Retinal pigment epithelial cell (primary cell): ENCODE results near the gene EIF4A2.

Source experiments
- DNase-seq: peaks from one replicate; pipeline ENCODE4 v3.0.0-alpha.2; 2010; ENCODE audit warnings: low read depth
- H3K4me3 ChIP-seq: 2 replicates; pipeline ENCODE4 v1.5.1; 2011; ENCODE audit warnings: mild to moderate bottlenecking, low read length, control low read depth, moderate library complexity
- TF ChIP-seq, protein P1 (sequence below): conservative IDR thresholded peaks from 2 replicates; pipeline ENCODE4 v1.5.1; 2011; ENCODE audit warnings: low read depth, low read length, control low read depth, inconsistent platforms

EIF4A2 gene

DNA sequence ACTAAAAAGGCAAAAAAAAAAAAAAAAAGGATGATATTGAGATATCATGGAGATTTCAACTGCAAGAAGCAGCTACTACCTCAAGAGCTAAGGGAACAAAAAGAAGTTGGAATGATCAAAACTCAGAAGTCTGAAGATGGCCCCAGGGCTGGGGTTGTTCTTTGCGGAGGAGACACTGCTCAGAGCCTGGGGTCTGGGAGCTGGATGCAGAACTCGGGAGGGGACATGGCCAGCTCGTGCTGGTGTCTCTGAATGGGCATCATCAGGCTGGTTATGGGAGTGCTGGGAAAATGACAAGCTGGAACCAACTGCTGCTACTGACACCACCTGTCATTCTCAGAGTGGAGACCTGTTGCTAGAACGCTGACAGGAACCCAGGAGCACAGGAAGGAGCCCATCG, 45.0 kb downstream of the EIF4A2 start:
- TF ChIP-seq, protein P1, sequence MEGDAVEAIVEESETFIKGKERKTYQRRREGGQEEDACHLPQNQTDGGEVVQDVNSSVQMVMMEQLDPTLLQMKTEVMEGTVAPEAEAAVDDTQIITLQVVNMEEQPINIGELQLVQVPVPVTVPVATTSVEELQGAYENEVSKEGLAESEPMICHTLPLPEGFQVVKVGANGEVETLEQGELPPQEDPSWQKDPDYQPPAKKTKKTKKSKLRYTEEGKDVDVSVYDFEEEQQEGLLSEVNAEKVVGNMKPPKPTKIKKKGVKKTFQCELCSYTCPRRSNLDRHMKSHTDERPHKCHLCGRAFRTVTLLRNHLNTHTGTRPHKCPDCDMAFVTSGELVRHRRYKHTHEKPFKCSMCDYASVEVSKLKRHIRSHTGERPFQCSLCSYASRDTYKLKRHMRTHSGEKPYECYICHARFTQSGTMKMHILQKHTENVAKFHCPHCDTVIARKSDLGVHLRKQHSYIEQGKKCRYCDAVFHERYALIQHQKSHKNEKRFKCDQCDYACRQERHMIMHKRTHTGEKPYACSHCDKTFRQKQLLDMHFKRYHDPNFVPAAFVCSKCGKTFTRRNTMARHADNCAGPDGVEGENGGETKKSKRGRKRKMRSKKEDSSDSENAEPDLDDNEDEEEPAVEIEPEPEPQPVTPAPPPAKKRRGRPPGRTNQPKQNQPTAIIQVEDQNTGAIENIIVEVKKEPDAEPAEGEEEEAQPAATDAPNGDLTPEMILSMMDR, result no peak
- no peak for DNase-seq
- no peak overlapping the region for H3K4me3 ChIP-seq

DNA sequence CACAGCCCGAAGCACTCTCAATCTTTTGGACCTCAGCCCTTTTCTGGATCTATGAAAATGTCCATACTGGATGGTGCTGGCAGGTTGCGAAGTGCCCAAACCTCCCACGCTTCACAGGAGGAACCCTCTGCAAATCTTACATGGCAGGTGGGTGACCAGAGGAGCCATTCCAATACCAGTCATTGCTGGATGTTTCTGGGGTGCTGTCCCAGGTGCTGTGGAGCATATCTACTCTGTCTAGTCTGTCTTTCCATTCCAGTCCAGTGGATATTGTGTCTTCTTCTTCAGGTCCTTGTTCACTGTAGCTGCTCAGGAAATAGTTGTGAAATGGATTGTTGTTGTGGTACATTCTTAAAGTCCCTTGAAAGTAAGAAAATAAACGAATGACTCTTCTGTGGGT, 48.4 kb downstream of the EIF4A2 start:
- DNase-seq, result no peak
- H3K4me3 ChIP-seq, result no peak overlapping the region
- TF ChIP-seq, protein P1, result no peak

DNA sequence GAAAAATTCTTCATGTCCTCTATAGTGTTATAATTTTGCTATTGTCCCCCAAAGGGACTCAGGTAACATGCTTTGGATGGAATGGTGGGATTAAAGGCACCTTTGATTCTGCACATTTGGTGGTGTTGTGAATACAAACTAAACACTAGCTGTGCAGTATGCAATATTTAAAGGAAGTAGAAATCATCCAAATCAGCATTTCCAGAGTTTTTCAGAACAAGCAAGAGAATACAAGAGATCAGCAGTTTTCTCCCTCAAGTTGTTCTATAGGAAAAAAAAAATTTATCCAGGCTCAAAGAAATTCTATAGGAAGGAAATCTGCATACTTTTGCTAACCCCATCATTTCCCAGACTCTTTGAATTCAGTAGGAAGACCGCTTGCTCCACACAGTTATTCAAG, 48.9 kb downstream of the EIF4A2 start:
- DNase-seq, result no peak
- TF ChIP-seq, protein P1, result no peak
- H3K4me3 ChIP-seq, result no peak overlapping the region
